ENCODE data around the gene SUCO. TPM values are rescaled to one million over a fixed set of nuclear protein-coding genes. Genes with fewer than 3 reads are reported as not detected.

The SUCO gene
- total RNA-seq, 4 donors from 2014 or later, result 21.1 to 31.6 (median 22.3) TPM

- no peak overlapping the region for H3K4me3 ChIP-seq
- peaks cover 27 to 70% (median 51%) of the 10 kb centered on the region in 4 donors for H3K4me1 ChIP-seq
- intact Hi-C loops (cut with DNase I), result no loop called here
- DNase-seq (ENCODE audit: extremely low spot score), result no peak
- H3K36me3 ChIP-seq, result no peaks in the 10 kb centered on the region
- TF ChIP-seq POLR2A (IDR thresholded peaks at IDR 0.05; ENCODE audit: low read depth), result no peak
- H3K27me3 ChIP-seq, result no peaks in the 10 kb centered on the region
- no peak overlapping the region for H3K27ac ChIP-seq (replicated peaks in 1 of 4)
- no peaks in the 10 kb centered on the region for H3K9me3 ChIP-seq
These were observed 7.7 kb downstream of the SUCO start for GRCh38 chr1:172540635-172541034.

GRCh38 chr1:172544481-172545104 lies 11.6 kb downstream of the SUCO start:
- no peak for DNase-seq (ENCODE audit: extremely low spot score)
- no peaks in the 10 kb centered on the region for H3K9me3 ChIP-seq

GRCh38 chr1:172545396-172546004 lies 12.6 kb downstream of the SUCO start:
- TF ChIP-seq EP300 (IDR thresholded peaks at IDR 0.05) (no peak), POLR2A (IDR thresholded peaks at IDR 0.05; ENCODE audit: low read depth) (no peak), CTCF (IDR thresholded peaks at IDR 0.05) (no peak), POLR2AphosphoS5 (IDR thresholded peaks at IDR 0.05) (no peak)
- Histone ChIP-seq H3K27me3 (no peaks in the 10 kb centered on the region), H3K4me1 (peaks cover 33 to 73% (median 56%) of the 10 kb centered on the region in 4 donors), H3K27ac (replicated peaks in 1 of 4) (no peak overlapping the region), H3K36me3 (no peaks in the 10 kb centered on the region), H3K9me3 (no peaks in the 10 kb centered on the region), H3K4me3 (no peak overlapping the region)
- intact Hi-C loops (cut with DNase I), result no loop called here
- DNase-seq (ENCODE audit: extremely low spot score), result no peak
- WGBS, result 81% methylated on average over 4 of the region's 4 CpGs

More at GRCh38 chr1:172544481-172545104, 11.6 kb downstream of the SUCO start:
- no peak for TF ChIP-seq POLR2A (IDR thresholded peaks at IDR 0.05; ENCODE audit: low read depth)
- TF ChIP-seq POLR2AphosphoS5 (IDR thresholded peaks at IDR 0.05), result no peak
- TF ChIP-seq EP300 (IDR thresholded peaks at IDR 0.05), result no peak
- no peak for TF ChIP-seq CTCF (IDR thresholded peaks at IDR 0.05)
- intact Hi-C loops (cut with DNase I), result no loop called here
- no peak overlapping the region for H3K27ac ChIP-seq (replicated peaks in 1 of 4)
- no peak overlapping the region for H3K4me3 ChIP-seq
- no peaks in the 10 kb centered on the region for H3K36me3 ChIP-seq
- WGBS, result 72% methylated on average over 2 of the region's 2 CpGs
- no peaks in the 10 kb centered on the region for H3K27me3 ChIP-seq
- H3K4me1 ChIP-seq, result peaks cover 28 to 71% (median 52%) of the 10 kb centered on the region in 4 donors

- H3K27ac ChIP-seq (replicated peaks in 1 of 4), result no peak overlapping the region
- H3K4me3 ChIP-seq, result no peak overlapping the region
- no peaks in the 10 kb centered on the region for H3K36me3 ChIP-seq
- TF ChIP-seq POLR2A (IDR thresholded peaks at IDR 0.05; ENCODE audit: low read depth) (no peak), EP300 (IDR thresholded peaks at IDR 0.05) (no peak), POLR2AphosphoS5 (IDR thresholded peaks at IDR 0.05) (no peak), CTCF (IDR thresholded peaks at IDR 0.05) (no peak)
- 63% methylated on average over 3 of the region's 3 CpGs for WGBS
- intact Hi-C loops (cut with DNase I), result no loop called here
- no peaks in the 10 kb centered on the region for H3K27me3 ChIP-seq
- no peaks in the 10 kb centered on the region for H3K9me3 ChIP-seq
- H3K4me1 ChIP-seq, result peaks cover 29 to 75% (median 54%) of the 10 kb centered on the region in 4 donors
- no peak for DNase-seq (ENCODE audit: extremely low spot score)
These were observed 14.1 kb downstream of the SUCO start for GRCh38 chr1:172547071-172547470.

- TF ChIP-seq CTCF (IDR thresholded peaks at IDR 0.05), result no peak
- no peak for TF ChIP-seq EP300 (IDR thresholded peaks at IDR 0.05)
- no peak for TF ChIP-seq POLR2A (IDR thresholded peaks at IDR 0.05; ENCODE audit: low read depth)
- TF ChIP-seq POLR2AphosphoS5 (IDR thresholded peaks at IDR 0.05), result no peak
These were observed 16.8 kb downstream of the SUCO start for GRCh38 chr1:172549621-172550280.

More at GRCh38 chr1:172549621-172550280, 16.8 kb downstream of the SUCO start:
- Histone ChIP-seq H3K27me3 (no peaks in the 10 kb centered on the region), H3K4me3 (no peak overlapping the region), H3K4me1 (peaks cover 23 to 53% (median 38%) of the 10 kb centered on the region in 4 donors), H3K9me3 (no peaks in the 10 kb centered on the region), H3K36me3 (no peaks in the 10 kb centered on the region), H3K27ac (replicated peaks in 1 of 4) (no peak overlapping the region)
- intact Hi-C loops (cut with DNase I), result no loop called here
- no peak for DNase-seq (ENCODE audit: extremely low spot score)
- WGBS, result 27% methylated on average over 2 of the region's 2 CpGs

Measured in esophagus muscularis mucosa (tissue), 4 donors.